Naive B cell (primary cell): ENCODE measurements around the gene COL5A2. TPM values are rescaled to one million over a fixed set of nuclear protein-coding genes. Genes with fewer than 3 reads are reported as not detected.

ENCODE experiments used
- ATAC-seq, 2 donors: fragments of 150-1000 bp; cut with Tn5 transposase; 2 replicates each; pipeline ENCODE4 v1.10.0; 2021; ENCODE audit warnings: low read depth in 2 of 2, mild to moderate bottlenecking in 2 of 2, moderate library complexity in 2 of 2
- DNase-seq: peaks from one replicate; pipeline ENCODE4 v3.0.0; 2022
- H3K27ac Mint-ChIP-seq, 6 donors: one replicate each; pipeline ENCODE4 v1.8.0; 2020 to 2022; ENCODE audit warnings: mild to moderate bottlenecking in 6 of 6, mixed read lengths in 6 of 6, moderate library complexity in 5 of 6, inconsistent platforms in 2 of 6
- H3K27me3 Mint-ChIP-seq, 3 donors: one replicate each; pipeline ENCODE4 v1.8.0; 2021 to 2022; ENCODE audit warnings: mixed read lengths in 3 of 3, mild to moderate bottlenecking in 1 of 3
- H3K36me3 Mint-ChIP-seq, 2 donors: one replicate each; pipeline ENCODE4 v1.8.0; 2020 to 2022; ENCODE audit warnings: mixed read lengths in 2 of 2, inconsistent platforms in 1 of 2, mild to moderate bottlenecking in 1 of 2
- H3K4me1 Mint-ChIP-seq, 3 donors: one replicate each; pipeline ENCODE4 v1.8.0; 2020 to 2022; ENCODE audit warnings: mixed read lengths in 3 of 3, inconsistent platforms in 1 of 3, mild to moderate bottlenecking in 1 of 3, moderate library complexity in 1 of 3
- H3K4me3 Mint-ChIP-seq, 8 donors: one replicate each; pipeline ENCODE4 v1.8.0; 2020 to 2022; ENCODE audit warnings: mild to moderate bottlenecking in 8 of 8, mixed read lengths in 8 of 8, moderate library complexity in 8 of 8, inconsistent platforms in 2 of 8
- H3K9me3 Mint-ChIP-seq, 7 donors: one replicate each; pipeline ENCODE4 v1.8.0; 2020 to 2022; ENCODE audit warnings: mixed read lengths in 7 of 7, mild to moderate bottlenecking in 5 of 7, inconsistent platforms in 2 of 7, moderate library complexity in 1 of 7
- polyA plus RNA-seq, 6 donors: library from polyadenylated mRNA; unstranded; fragments of 300-500 nt; fragmentation: Illumina TruSeq; gene quantifications; one replicate each; pipeline ENCODE4 v1.2.3, GENCODE V29; 2021; ENCODE audit warnings: low read depth in 6 of 6

Gene COL5A2
- polyA plus RNA-seq, 6 donors from 2014 or later: 0.13 to 0.31 TPM; not detected in 4

DNA sequence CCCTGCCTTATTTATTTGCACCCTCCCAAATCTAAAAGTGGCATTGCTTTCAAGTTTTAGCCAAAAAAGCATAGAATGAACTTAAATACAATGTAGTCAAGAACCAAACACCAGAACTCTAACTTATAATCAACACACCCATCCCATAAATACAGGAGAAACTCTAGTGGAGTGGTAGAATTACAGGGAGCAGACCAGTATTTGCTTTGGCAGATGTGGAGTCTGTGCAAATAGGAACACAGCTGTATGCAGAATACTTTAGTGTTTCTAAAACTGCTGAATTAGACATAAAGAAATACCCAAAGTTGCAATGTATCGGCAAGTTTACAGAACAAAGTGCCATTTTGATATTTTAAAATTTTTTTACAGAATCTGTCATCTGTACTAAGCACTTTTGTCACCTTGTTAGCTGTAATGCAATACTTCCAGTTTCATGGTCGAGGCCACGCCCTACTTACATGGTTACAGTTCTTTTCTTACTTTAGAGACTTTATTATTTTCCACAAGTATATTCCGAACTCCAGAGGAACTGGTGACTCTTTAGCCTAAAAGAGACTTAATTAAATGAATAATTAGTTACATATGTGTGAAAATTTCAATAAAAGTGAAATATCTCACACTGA is 23.7 kb upstream of the COL5A2 start:
- DNase-seq (no peak), ATAC-seq (no peak)
- Mint-ChIP-seq H3K9me3 (no peaks in the 10 kb centered on the region), H3K36me3 (no peaks in the 10 kb centered on the region), H3K27ac (no peak overlapping the region), H3K4me3 (no peak overlapping the region), H3K4me1 (no peaks in the 10 kb centered on the region), H3K27me3 (peaks cover 2 to 5% (median 3%) of the 10 kb centered on the region in 3 donors)

DNA sequence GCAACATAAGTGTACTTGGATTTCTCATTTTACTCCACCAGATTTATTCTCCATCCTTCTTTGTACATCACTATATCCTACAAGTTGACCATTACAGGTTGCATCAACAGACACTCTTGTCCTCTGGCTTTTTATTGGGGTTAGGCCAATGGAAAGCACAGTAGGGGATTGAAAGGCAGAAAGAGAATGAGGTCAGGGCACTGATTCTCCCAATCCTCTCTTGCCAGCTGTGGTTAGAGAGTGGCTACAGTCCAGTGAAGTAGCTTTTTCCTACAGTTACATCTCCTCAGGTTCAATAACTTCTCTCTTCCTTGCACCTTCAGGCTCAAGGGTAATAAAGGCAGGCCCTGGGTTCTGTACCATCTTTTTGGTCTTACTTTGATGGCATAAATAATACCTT is 20.2 kb upstream of the COL5A2 start:
- H3K27ac Mint-ChIP-seq: no peak overlapping the region
- no peaks in the 10 kb centered on the region for H3K27me3 Mint-ChIP-seq
- no peak overlapping the region for H3K4me3 Mint-ChIP-seq
- DNase-seq (no peak), ATAC-seq (no peak)
- no peaks in the 10 kb centered on the region for H3K4me1 Mint-ChIP-seq
- peaks cover 0 to 5% (median 0%) of the 10 kb centered on the region in 7 donors for H3K9me3 Mint-ChIP-seq
- no peaks in the 10 kb centered on the region for H3K36me3 Mint-ChIP-seq

- no peak for ATAC-seq
- H3K4me1 Mint-ChIP-seq: no peaks in the 10 kb centered on the region
- no peak overlapping the region for H3K4me3 Mint-ChIP-seq
- no peak overlapping the region for H3K27ac Mint-ChIP-seq
- no peaks in the 10 kb centered on the region for H3K27me3 Mint-ChIP-seq
- no peaks in the 10 kb centered on the region for H3K36me3 Mint-ChIP-seq
- H3K9me3 Mint-ChIP-seq: peaks cover 0 to 5% (median 0%) of the 10 kb centered on the region in 7 donors
- no peak for DNase-seq
Measured at GRCh38 chr2:189192766-189193165, 13.2 kb upstream of the COL5A2 start.

- no peak overlapping the region for H3K4me3 Mint-ChIP-seq
- H3K9me3 Mint-ChIP-seq: peaks cover 0 to 5% (median 0%) of the 10 kb centered on the region in 7 donors
- ATAC-seq (no peak), DNase-seq (no peak)
- no peaks in the 10 kb centered on the region for H3K27me3 Mint-ChIP-seq
- no peaks in the 10 kb centered on the region for H3K36me3 Mint-ChIP-seq
- H3K27ac Mint-ChIP-seq: no peak overlapping the region
- no peaks in the 10 kb centered on the region for H3K4me1 Mint-ChIP-seq
Measured at GRCh38 chr2:189191766-189192165, 12.2 kb upstream of the COL5A2 start.

DNA sequence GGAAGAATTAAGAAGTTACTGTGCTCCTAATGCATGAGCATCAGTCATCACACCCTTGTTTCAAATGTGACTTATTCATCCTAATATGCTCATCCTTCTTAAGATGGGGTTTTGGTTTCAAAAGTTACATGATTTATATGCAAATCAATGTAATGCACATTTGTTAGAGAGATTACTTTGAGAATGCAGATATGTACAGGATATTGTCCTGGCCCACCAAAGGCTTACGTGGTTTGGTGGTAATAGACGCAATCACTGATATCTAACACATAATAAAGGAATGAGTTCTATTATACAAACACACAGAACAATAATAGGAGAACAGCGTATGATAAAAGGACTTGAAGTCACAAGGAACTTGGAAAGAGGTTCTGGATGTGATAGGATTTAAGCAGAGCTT is 11.1 kb upstream of the COL5A2 start:
- Mint-ChIP-seq H3K4me1 (no peaks in the 10 kb centered on the region), H3K27me3 (no peaks in the 10 kb centered on the region), H3K4me3 (no peak overlapping the region), H3K36me3 (no peaks in the 10 kb centered on the region), H3K9me3 (peaks cover 0 to 2% (median 0%) of the 10 kb centered on the region in 7 donors), H3K27ac (no peak overlapping the region)
- DNase-seq (no peak), ATAC-seq (no peak)

DNA sequence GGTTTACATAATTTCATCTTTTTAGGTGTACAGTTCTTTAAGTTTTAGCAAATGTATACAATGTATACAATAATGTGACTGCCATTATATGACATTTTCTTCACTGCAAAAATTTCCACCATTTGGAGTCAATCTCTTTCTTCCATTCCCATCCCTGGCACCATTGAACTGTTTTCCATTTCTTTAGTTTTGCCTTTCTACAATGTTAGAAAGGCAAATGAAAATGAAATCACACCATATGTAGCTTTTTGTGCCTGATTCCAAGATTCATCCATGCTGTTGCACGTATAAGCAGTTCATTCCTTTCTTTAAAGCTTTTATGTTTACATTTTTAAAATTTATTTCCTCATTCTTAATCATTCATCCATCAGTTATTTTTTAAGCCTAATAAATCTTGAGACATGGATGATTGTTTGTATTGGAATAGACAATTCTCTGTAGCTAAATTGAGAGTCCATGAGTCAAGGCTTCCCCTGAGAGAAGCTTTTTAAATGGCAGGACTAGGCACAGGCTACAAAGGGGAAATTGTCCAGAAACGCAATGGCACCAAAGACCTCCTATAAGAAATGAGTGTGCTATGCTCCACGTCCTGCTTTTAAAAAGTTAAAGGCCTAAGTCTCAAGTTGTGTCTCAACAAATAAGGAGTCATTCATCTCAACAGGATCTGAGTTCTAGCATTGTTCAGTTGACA is 8.7 kb upstream of the COL5A2 start:
- H3K4me3 Mint-ChIP-seq: no peak overlapping the region
- no peaks in the 10 kb centered on the region for H3K36me3 Mint-ChIP-seq
- H3K27me3 Mint-ChIP-seq: peaks cover 0 to 2% (median 0%) of the 10 kb centered on the region in 3 donors
- no peak for DNase-seq
- peaks cover 0 to 5% (median 0%) of the 10 kb centered on the region in 7 donors for H3K9me3 Mint-ChIP-seq
- H3K27ac Mint-ChIP-seq: no peak overlapping the region
- ATAC-seq: no peak
- no peaks in the 10 kb centered on the region for H3K4me1 Mint-ChIP-seq

- Mint-ChIP-seq H3K36me3 (no peaks in the 10 kb centered on the region), H3K4me1 (no peaks in the 10 kb centered on the region), H3K27me3 (peaks cover 11 to 28% (median 13%) of the 10 kb centered on the region in 3 donors), H3K9me3 (peaks cover 0 to 5% (median 0%) of the 10 kb centered on the region in 7 donors), H3K4me3 (no peak overlapping the region), H3K27ac (peak overlapping the region in 1 of 6 donors; percentile 2)
- ATAC-seq (no peak), DNase-seq (no peak)
Measured at GRCh38 chr2:189183170-189183569, 3.6 kb upstream of the COL5A2 start.

DNA sequence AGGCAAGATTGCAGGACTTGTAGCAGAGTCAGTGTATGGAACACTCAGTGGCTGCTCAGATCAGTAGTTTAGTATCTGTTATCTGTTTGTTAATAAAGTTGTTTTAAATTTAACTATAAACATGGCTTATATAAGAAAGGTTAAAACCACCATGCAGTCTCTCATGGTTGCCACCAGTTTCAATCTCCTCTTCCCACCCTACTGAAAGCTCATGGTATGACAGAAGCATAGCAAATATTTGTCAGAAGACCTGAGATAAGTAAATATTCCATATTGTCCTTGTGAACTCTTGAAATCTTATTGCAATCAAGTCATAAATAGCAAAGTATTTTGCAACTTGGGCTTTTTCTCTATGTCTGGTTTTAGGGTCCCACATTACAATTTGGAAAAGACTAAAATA is 2.1 kb upstream of the COL5A2 start:
- no peak for ATAC-seq
- Mint-ChIP-seq H3K27me3 (peaks cover 11 to 28% (median 13%) of the 10 kb centered on the region in 3 donors), H3K36me3 (no peaks in the 10 kb centered on the region), H3K4me1 (no peaks in the 10 kb centered on the region), H3K27ac (no peak overlapping the region), H3K4me3 (no peak overlapping the region), H3K9me3 (peaks cover 0 to 5% (median 0%) of the 10 kb centered on the region in 7 donors)
- DNase-seq: no peak

DNA sequence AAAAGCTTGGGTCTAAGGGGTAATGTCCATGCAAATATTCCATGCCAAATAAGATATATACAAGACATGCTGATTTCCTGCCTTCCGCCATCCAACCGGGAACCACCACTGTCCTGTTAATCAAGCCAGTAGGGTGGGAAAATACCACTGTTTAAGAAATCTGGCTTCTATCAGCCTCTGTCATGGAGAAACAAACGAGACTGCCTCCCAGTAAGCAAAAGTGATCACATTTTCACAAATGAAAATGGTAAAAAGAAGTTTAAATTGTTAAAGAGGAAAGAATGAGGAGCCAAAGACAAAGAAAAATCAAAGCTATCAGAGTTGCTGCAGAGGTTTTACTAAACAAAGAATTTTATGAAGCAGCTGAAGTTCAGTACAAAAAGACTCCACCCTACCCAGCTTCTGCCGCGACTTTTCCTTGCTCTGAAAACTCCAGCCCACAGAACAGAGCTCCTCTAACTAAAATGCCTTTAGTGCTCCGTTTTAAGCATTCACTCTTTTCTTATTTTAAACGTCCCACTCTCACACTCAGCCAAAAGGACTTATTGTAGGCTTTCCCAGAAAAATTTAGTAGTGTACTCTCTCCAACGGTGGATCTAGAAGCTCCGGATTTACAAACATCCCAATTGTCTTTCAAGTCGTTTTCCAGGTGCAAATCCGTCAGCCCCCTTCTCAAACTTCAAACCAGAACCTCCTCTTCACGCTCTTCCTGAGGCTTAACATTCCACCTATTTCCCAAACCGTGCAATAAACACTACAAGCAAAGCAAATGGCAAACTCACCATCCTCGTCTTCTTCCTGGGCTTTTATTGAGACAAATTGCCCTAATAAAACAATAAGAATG is 613 bp downstream of the COL5A2 start:
- Mint-ChIP-seq H3K4me1 (no peaks in the 10 kb centered on the region), H3K9me3 (peaks cover 0 to 5% (median 0%) of the 10 kb centered on the region in 7 donors), H3K27me3 (peaks cover 11 to 32% (median 13%) of the 10 kb centered on the region in 3 donors), H3K36me3 (no peaks in the 10 kb centered on the region), H3K27ac (peak overlapping the region in 1 of 6 donors; percentile 1), H3K4me3 (no peak overlapping the region)
- DNase-seq (no peak), ATAC-seq (no peak)

GRCh38 chr2:189178054-189178453 is 1.5 kb downstream of the COL5A2 start:
- H3K9me3 Mint-ChIP-seq: peaks cover 0 to 5% (median 0%) of the 10 kb centered on the region in 7 donors
- DNase-seq (no peak), ATAC-seq (no peak)
- H3K4me1 Mint-ChIP-seq: no peaks in the 10 kb centered on the region
- H3K4me3 Mint-ChIP-seq: no peak overlapping the region
- H3K36me3 Mint-ChIP-seq: no peaks in the 10 kb centered on the region
- H3K27me3 Mint-ChIP-seq: peaks cover 11 to 28% (median 11%) of the 10 kb centered on the region in 3 donors
- H3K27ac Mint-ChIP-seq: no peak overlapping the region

GRCh38 chr2:189177251-189177840 is 2.2 kb downstream of the COL5A2 start:
- H3K36me3 Mint-ChIP-seq: no peaks in the 10 kb centered on the region
- DNase-seq: no peak
- no peaks in the 10 kb centered on the region for H3K4me1 Mint-ChIP-seq
- peaks cover 6 to 22% (median 11%) of the 10 kb centered on the region in 3 donors for H3K27me3 Mint-ChIP-seq
- H3K4me3 Mint-ChIP-seq: no peak overlapping the region
- ATAC-seq: no peak
- H3K9me3 Mint-ChIP-seq: peaks cover 0 to 3% (median 0%) of the 10 kb centered on the region in 7 donors
- no peak overlapping the region for H3K27ac Mint-ChIP-seq

GRCh38 chr2:189176516-189176915 is 3.0 kb downstream of the COL5A2 start:
- Mint-ChIP-seq H3K9me3 (peaks cover 0 to 3% (median 0%) of the 10 kb centered on the region in 7 donors), H3K4me1 (no peaks in the 10 kb centered on the region), H3K27ac (no peak overlapping the region), H3K27me3 (peaks cover 6 to 22% (median 11%) of the 10 kb centered on the region in 3 donors), H3K4me3 (no peak overlapping the region), H3K36me3 (no peaks in the 10 kb centered on the region)
- ATAC-seq (no peak), DNase-seq (no peak)

DNA sequence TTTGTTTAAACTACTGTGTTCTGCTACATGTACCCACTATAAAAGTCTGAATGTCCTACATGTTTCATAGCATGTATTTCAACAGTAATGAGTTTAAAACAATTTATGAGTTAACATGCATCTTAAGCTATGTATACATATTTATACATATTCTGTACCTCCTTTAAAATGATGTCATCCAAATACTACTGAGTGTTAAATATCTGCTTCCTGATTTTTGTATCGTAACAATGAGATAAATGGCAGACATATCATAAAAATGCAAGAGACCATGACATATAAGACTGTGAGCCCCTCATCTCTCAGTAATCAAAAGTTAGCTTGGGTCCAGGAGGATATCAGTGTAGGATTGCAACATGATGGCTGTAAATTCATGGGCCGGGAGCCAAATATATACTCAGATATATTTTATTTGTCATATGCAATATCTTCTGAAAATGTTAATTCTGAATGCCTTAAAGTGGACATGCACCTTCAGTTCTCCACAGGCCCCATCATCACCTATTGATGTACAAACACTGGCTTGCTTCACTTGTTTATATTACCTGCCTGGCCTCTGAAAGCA is 3.6 kb downstream of the COL5A2 start:
- DNase-seq: no peak
- Mint-ChIP-seq H3K27me3 (peaks cover 6 to 17% (median 11%) of the 10 kb centered on the region in 3 donors), H3K9me3 (peaks cover 0 to 3% (median 0%) of the 10 kb centered on the region in 7 donors), H3K4me1 (no peaks in the 10 kb centered on the region), H3K36me3 (no peaks in the 10 kb centered on the region), H3K4me3 (no peak overlapping the region), H3K27ac (no peak overlapping the region)
- no peak for ATAC-seq
